HCT116 (cell line): ENCODE results near the gene ITGB7.
"Not testable (repeated sequence)": the region's sequence is repeated elsewhere in the genome, so short reads cannot be mapped to it uniquely, and the experiment has no call there.

ENCODE experiments used
- ATF3 ChIP-seq: IDR thresholded peaks from 2 replicates; pipeline ENCODE4 v1.6.1; 2012
- CTCF ChIP-seq, 3 experiments: fragments of 200-600 bp in 1 of 3; sonication (generic) in 1 of 3; IDR thresholded peaks in 2 of 3; conservative IDR thresholded peaks in 1 of 3; 2 replicates each; pipeline ENCODE4 v1.5.1; 2012 to 2017; ENCODE audit warnings: low read depth in 2 of 3, low read length in 2 of 3, antibody characterized with exemption in 1 of 3, borderline replicate concordance in 1 of 3, control low read depth in 1 of 3, mild to moderate bottlenecking in 1 of 3, mixed read lengths in 1 of 3, mixed run types in 1 of 3, moderate library complexity in 1 of 3; ENCODE audit not compliant: insufficient read depth in 1 of 3
- EGR1 ChIP-seq: IDR thresholded peaks from 2 replicates; pipeline ENCODE4 v1.6.1; 2012; ENCODE audit warnings: low read depth
- ELF1 ChIP-seq: IDR thresholded peaks from 2 replicates; pipeline ENCODE4 v1.6.1; 2012; ENCODE audit warnings: low read depth, borderline replicate concordance
- EZH2 ChIP-seq: fragments of 200-600 bp; sonication (generic); IDR thresholded peaks from 2 replicates; pipeline ENCODE4 v1.6.1; 2017; ENCODE audit warnings: antibody characterized with exemption, mixed run types
- EZH2phosphoT487 ChIP-seq: fragments of 200-600 bp; IDR thresholded peaks from 2 replicates; pipeline ENCODE4 v1.6.1; 2018; ENCODE audit warnings: antibody characterized with exemption, borderline replicate concordance
- MAX ChIP-seq: IDR thresholded peaks from 2 replicates; pipeline ENCODE4 v1.6.1; 2012
- POLR2A ChIP-seq: IDR thresholded peaks from 2 replicates; pipeline ENCODE4 v1.7.0; 2011; ENCODE audit warnings: borderline replicate concordance; ENCODE audit not compliant: insufficient read depth, insufficient read length; ENCODE audit errors: extremely low read depth
- RAD21 ChIP-seq: IDR thresholded peaks from 2 replicates; pipeline ENCODE4 v1.6.1; 2012; ENCODE audit warnings: low read depth, mild to moderate bottlenecking
- REST ChIP-seq: IDR thresholded peaks from 2 replicates; pipeline ENCODE4 v1.6.1; 2012; ENCODE audit warnings: low read depth
- SP1 ChIP-seq: IDR thresholded peaks from 2 replicates; pipeline ENCODE4 v1.6.1; 2012; ENCODE audit warnings: low read depth
- TCF7L2 ChIP-seq: IDR thresholded peaks from 2 replicates; pipeline ENCODE4 v1.7.0; 2011; ENCODE audit warnings: borderline replicate concordance, inconsistent platforms; ENCODE audit not compliant: insufficient read depth, insufficient read length; ENCODE audit errors: extremely low read depth

GRCh38 chr12:53202316-53202715 lies 4.7 kb downstream of the ITGB7 start:
- TF ChIP-seq EGR1; POLR2A; MAX; RAD21; ELF1; CTCF (IDR thresholded peaks at IDR 0.05 in 2 of 3, conservative IDR thresholded peaks at IDR 0.05 in 1 of 3; ENCODE audit: borderline replicate concordance in 1 of 3, insufficient read depth in 1 of 3, low read depth in 2 of 3, low read length in 2 of 3); SP1; ATF3; REST; EZH2phosphoT487; EZH2; TCF7L2: not testable (repeated sequence)
